Activated T-cell treated with anti-CD3 and anti-CD28 coated beads for 1 hour (primary cell): Measurements from ENCODE around the gene ATOSA.

ENCODE experiments used
- DNase-seq: peaks from one replicate; pipeline ENCODE4 v3.0.0-alpha.2; 2020; ENCODE audit warnings: low read depth

Gene ATOSA

GRCh38 chr15:52682200-52682599 lies 3.0 kb upstream of the ATOSA start:
- no peak for DNase-seq

DNA sequence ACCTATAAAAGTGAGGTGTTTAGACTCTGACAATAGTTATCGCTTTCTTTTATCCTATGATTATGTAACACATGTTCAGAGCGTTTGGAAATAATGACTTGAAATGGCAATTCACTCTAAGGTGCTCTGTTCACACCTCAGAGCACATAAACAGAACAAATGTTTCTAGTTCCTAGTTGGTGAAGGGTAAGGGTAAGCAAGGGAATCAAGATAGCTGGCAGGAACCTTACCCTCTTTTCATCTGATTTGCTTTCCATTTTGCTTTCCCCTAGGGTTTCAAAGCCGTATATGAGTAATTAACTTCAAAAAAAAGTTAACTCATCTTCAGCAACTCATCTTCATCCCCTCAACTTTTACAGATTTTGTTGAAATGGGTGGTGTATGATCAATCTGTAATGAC lies 2.3 kb upstream of the ATOSA start:
- DNase-seq, result no peak

DNA sequence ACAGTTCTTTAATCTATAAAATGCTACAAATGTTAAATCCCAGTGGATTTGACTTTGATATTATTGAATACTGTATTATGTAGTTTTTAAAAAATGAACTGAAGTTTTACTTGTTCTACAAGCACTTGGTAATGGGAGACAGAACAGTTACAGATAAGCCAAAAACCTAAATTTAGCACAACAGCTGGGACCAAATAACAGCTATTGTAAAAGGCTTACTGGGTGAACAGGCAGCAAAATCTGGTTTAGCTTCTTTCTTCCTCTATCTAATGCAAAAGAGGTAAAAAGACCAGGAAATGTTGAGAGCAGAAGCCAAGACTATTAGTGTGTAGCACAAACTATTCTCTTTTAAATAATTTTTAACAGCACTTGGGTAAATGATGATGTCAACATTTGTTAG lies 1.6 kb upstream of the ATOSA start:
- DNase-seq, result no peak

GRCh38 chr15:52680041-52680391 lies 828 bp upstream of the ATOSA start:
- no peak for DNase-seq

GRCh38 chr15:52678468-52679231 lies 538 bp downstream of the ATOSA start:
- peak; percentile 49 for DNase-seq

GRCh38 chr15:52677593-52678467 lies 1.4 kb downstream of the ATOSA start:
- DNase-seq, result peak; percentile 31

DNA sequence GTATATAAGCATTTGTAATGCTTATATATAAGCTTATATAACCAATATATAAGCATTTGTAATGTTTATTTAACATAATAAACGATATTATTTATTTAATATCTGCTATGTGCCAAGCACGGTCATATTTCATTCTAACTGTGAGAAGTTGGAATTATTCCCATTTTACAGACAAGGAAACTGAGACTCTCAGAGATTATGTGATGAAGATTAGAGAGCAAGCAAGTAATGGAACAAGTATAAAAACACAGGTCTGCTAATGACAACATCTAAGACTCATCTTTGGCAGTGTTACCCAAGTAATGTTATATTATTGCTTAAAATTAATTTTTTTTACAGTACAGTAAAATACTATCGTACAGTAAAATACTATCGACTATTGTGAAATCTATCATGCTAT lies 4.4 kb downstream of the ATOSA start:
- no peak for DNase-seq

- DNase-seq, result no peak
Measured at GRCh38 chr15:52673734-52674133, 5.5 kb downstream of the ATOSA start.

DNA sequence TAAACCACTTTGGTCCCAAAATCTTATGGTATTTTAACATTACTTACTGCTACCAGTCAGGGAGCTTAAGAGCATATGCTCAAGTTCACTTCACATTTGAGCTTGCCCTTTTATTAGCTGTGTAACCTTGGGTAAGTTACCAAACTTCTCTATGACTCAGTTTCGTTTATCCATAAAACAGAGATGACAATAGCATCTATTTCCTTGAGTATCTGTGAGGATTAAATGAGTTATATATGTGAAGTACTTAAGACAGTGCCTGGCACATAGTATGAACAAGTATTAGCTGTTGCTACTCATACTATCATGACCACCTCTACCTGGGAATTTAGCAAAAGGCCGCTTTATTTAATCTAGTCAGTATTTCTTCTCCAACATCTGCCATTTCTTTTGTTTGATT lies 5.9 kb downstream of the ATOSA start:
- DNase-seq, result no peak

DNA sequence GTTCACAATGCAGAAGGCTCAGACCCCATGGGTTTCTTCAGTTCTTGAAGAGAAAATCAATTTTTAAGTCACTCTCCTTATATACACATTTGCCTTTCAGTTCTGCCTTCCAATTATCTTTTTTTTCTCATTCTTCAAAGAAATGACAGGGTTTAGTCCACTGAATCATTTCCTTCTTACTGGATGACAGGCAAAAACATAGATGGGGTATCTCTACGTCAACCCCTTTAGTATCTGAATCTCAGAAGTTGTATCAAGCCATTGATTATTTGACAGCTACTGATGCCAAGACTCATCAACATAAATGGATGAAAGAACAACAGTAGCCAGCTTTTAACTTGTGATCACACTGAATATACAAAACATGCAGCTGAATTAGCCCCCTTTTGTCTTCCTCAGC lies 6.5 kb downstream of the ATOSA start:
- DNase-seq, result no peak

DNA sequence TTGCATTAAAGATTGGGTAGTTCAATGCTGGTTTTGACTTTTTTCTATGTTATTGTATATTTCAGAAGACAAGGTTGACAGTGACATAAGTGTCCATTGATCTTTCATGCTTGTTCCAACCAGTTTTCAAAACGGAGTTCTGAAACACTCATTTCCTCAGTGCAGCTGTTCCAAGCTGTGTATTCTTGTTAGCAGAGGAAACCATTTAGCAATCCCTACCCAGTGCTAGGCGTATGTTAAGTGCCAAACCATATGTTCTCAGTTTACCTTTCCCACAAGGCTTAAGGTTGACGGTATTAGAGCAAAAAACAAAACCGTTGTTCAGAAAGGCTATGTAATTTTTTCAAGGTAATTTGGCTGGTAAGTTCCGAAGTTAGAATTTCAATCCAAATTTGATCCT lies 9.1 kb downstream of the ATOSA start:
- no peak for DNase-seq

GRCh38 chr15:52668133-52668532 lies 11.1 kb downstream of the ATOSA start:
- no peak for DNase-seq

- DNase-seq, result no peak
Measured at GRCh38 chr15:52667597-52667996, 11.6 kb downstream of the ATOSA start.

GRCh38 chr15:52663536-52664294 lies 15.5 kb downstream of the ATOSA start:
- DNase-seq, result no peak

GRCh38 chr15:52661909-52662308 lies 17.3 kb downstream of the ATOSA start:
- DNase-seq, result no peak

DNA sequence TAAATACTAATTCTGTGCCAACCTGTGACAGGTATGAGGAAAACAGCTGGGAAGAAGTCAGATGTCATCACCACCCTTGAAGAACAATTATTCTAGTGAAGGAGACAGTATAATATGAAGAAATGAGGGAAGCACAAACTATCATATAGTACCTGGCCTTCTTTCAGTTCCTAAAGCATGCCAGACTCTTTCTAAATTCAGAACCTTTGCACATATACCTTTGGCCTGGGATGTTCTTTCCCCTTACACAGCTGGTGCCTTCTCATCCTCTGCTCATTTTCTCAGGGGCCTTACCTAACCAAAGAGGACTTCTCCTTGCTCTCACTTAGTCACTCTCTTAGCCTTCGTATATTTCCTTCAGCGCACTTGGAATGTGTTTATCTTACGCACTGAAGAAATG lies 19.0 kb downstream of the ATOSA start:
- no peak for DNase-seq

DNA sequence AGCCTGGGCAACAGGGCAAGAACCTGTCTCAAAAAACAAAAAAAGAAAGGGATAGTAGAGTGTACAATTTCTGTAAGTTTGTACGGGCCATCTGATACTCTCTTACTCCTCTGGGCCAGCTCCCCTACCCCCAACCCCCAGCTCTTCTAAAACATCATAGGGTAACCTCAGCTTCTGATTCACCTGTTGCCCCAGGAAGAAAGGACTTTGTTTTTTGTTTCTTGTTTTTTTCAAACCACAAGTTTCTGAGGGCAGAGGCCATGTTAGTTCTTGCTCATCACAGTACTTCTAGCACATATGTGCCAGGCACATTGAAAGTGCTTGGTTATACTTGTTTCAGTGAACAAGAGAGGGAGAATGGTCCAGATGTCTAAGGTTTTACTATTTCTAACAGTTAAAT lies 20.2 kb downstream of the ATOSA start:
- no peak for DNase-seq

DNA sequence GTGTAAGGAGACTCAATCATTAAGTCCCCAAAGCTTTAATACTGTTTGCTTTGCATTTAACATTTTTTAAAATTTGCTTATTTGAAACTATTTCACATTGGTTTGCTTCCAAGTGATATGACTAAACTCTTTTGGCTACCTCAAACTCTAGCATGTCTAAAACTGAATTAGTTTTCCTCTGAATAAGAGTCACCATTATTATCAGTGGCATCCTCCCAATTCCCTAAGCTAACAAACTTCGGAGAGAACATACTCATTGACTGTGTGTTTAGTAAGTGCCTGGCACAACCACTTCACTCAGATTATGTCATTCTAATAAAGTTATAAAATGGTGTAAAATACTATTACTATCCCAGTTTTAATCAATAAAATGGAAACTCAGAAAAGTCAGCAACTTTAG lies 21.9 kb downstream of the ATOSA start:
- DNase-seq, result no peak

GRCh38 chr15:52656412-52656811 lies 22.8 kb downstream of the ATOSA start:
- no peak for DNase-seq

DNA sequence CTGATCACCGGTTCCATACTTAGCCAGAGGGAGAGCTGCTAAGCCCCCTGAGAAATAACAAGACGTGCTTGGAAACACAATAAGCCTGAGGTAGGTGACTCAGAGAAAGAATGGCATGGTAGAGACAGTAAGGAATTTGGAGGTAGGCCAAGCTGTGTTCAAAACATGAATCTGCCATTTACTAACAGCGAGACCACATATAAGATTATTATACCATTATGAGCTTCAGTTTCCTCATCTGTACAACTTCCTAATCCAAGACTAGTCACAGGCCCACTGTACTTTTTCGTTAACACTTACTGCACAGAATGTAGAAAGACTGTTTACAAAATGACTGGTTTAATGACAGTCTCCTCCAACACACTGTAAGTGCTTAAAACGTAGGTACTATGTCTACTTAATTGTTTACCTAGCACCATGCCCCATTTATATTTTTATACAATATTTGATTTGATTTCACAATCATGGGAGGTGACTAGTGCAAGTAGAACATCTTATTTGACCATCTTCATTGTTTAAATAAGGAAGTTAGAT lies 25.7 kb downstream of the ATOSA start:
- no peak for DNase-seq

DNA sequence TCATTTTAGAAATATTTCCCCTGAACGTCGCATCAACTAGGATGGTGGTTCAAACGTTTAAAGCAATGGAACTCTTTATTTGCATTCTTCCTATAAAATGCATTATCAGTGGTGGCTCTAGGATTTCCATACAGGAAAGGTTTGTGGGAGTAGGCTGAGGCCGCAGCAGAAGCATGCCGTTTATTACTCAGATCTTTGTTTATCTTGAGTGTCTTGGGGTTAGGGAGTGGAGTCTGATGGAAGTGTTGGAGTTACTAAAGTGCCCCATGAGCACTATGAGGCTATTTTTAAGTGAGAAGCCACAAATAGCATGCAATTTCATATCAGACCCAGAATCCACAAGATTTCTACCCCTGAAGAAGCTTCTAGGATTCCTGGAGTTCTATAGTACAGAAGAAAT lies 26.2 kb downstream of the ATOSA start:
- no peak for DNase-seq

- no peak for DNase-seq
Measured at GRCh38 chr15:52652286-52652685, 26.9 kb downstream of the ATOSA start.

DNA sequence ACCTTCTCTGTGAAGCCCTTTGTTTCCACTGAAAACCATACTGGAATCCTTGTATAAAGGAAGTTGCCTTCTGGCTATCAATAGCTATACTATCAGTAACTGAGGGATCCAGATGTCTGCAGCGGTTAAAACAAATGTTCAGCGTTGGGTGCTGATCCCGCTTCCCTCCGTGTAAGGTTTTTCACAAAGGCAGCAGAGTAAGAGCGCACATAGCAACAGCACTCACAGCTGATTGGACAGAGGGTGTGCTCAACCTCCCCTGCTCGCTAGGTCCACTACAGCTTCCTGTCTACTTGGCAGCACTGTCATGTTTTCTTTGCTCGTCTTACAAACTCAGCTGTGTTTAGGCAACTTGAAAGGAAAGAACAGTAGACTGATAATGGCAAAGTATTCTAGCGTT lies 27.3 kb downstream of the ATOSA start:
- no peak for DNase-seq
